Endothelial cell of umbilical vein (primary cell): Measurements from ENCODE around the gene ATP6V0D1. TPM values are rescaled to one million over a fixed set of nuclear protein-coding genes. Genes with fewer than 3 reads are reported as not detected.

Experiments
- BruUV-seq: library from RNA; stranded (reverse); fragments of 400-500 nt; replicated peaks from 2 replicates; lab custom pipeline; 2021; lab: Mats Ljungman, UMichigan
- CTCF ChIA-PET: fragments of 300-600, 350-600 bp; sonication (Branson Sonifier 250); formaldehyde crosslinking; loops from one replicate; lab custom pipeline; 2021; ENCODE audit warnings: antibody characterized with exemption, inconsistent platforms; lab: Charles Lee
- POLR2A ChIA-PET: fragments of 300-600, 350-600 bp; sonication (Branson Sonifier 250); formaldehyde crosslinking; loops from one replicate; lab custom pipeline; 2021; ENCODE audit warnings: antibody characterized with exemption, inconsistent platforms; lab: Charles Lee
- DNase-seq: peaks from one replicate; pipeline ENCODE4 v3.0.0-alpha.2; 2011; ENCODE audit warnings: low read depth, low spot score
- FAIRE-seq: peaks from 2 replicates; lab custom pipeline; 2011; peaks lifted over from hg19 to GRCh38; lab: Jason Lieb, UNC
- H2AFZ ChIP-seq: 2 replicates; pipeline ENCODE4 v1.6.0; 2012; ENCODE audit warnings: low read depth, low read length, control low read depth, inconsistent platforms
- H3K27ac ChIP-seq: 2 replicates; pipeline ENCODE4 v1.5.1; 2011; ENCODE audit warnings: low read depth, mild to moderate bottlenecking, control low read depth, low read length, moderate library complexity; ENCODE audit not compliant: insufficient read depth
- H3K27me3 ChIP-seq, 2 experiments: 2 replicates each; pipeline versions ENCODE4 v1.6.0 to v1.6.1; 2011; ENCODE audit warnings: low read length in 2 of 2, mixed read lengths in 1 of 2; ENCODE audit not compliant: control insufficient read depth in 2 of 2, insufficient read depth in 2 of 2
- H3K36me3 ChIP-seq, 2 experiments: 2 replicates in 1 of 2; 3 replicates in 1 of 2; pipeline ENCODE4 v1.5.1; 2011; ENCODE audit warnings: low read length in 2 of 2, mild to moderate bottlenecking in 1 of 2, moderate library complexity in 1 of 2; ENCODE audit not compliant: control insufficient read depth in 2 of 2, insufficient read depth in 2 of 2; ENCODE audit errors: extremely low read depth in 1 of 2
- H3K4me1 ChIP-seq: 3 replicates; pipeline ENCODE4 v1.5.1; 2011; ENCODE audit warnings: mild to moderate bottlenecking, low read length; ENCODE audit not compliant: control insufficient read depth, insufficient read depth; ENCODE audit errors: extremely low read depth
- H3K4me2 ChIP-seq: 2 replicates; pipeline ENCODE4 v1.6.1; 2011; ENCODE audit warnings: low read length, control low read depth, mixed read lengths; ENCODE audit not compliant: insufficient read depth
- H3K4me3 ChIP-seq, 3 experiments: fragments of 200-600 bp in 1 of 3; sonication (generic), shearing (Covaris generic) in 1 of 3; replicated peaks in 1 of 3; 2 replicates each; pipeline ENCODE4 v1.5.1; 2011 to 2016; ENCODE audit warnings: control low read depth in 3 of 3, low read length in 3 of 3, mild to moderate bottlenecking in 2 of 3, inconsistent platforms in 1 of 3, low read depth in 1 of 3, moderate library complexity in 1 of 3; ENCODE audit not compliant: insufficient read depth in 1 of 3
- H3K79me2 ChIP-seq: 2 replicates; pipeline ENCODE4 v1.6.0; 2012; ENCODE audit warnings: low read length, inconsistent platforms; ENCODE audit not compliant: control insufficient read depth, insufficient read depth
- H3K9ac ChIP-seq: replicated peaks from 2 replicates; pipeline ENCODE3; 2011; ENCODE audit warnings: low read length, control low read depth; ENCODE audit not compliant: insufficient read depth; ENCODE audit errors: extremely low read depth
- H3K9me1 ChIP-seq: replicated peaks from 3 replicates; pipeline ENCODE4 v1.6.0; 2011; ENCODE audit warnings: mild to moderate bottlenecking, low read length; ENCODE audit not compliant: control insufficient read depth, insufficient read depth; ENCODE audit errors: extremely low read depth
- H3K9me3 ChIP-seq: replicated peaks from 2 replicates; pipeline ENCODE4 v1.5.1; 2012; ENCODE audit warnings: low read length, inconsistent platforms; ENCODE audit not compliant: control insufficient read depth, insufficient read depth
- H4K20me1 ChIP-seq: replicated peaks from 2 replicates; pipeline ENCODE3; 2011; ENCODE audit warnings: mild to moderate bottlenecking, low read length; ENCODE audit not compliant: control insufficient read depth, insufficient read depth; ENCODE audit errors: extremely low read depth
- CTCF ChIP-seq, 2 donors: IDR thresholded peaks; 1 replicate in 1 of 2; 2 replicates in 1 of 2; pipeline ENCODE4 v1.5.1; 2011; ENCODE audit warnings: low read length in 2 of 2, mild to moderate bottlenecking in 2 of 2, moderate library complexity in 2 of 2, control low read depth in 1 of 2, inconsistent platforms in 1 of 2, low read depth in 1 of 2; ENCODE audit not compliant: insufficient read depth in 1 of 2; ENCODE audit errors: extremely low read depth in 1 of 2
- EZH2 ChIP-seq: IDR thresholded peaks from 2 replicates; pipeline ENCODE4 v1.6.1; 2012; ENCODE audit warnings: borderline replicate concordance, low read depth, mild to moderate bottlenecking, moderate library complexity, low read length, inconsistent platforms; ENCODE audit not compliant: severe bottlenecking
- FOS ChIP-seq: IDR thresholded peaks from 2 replicates; pipeline ENCODE4 v1.6.1; 2011; ENCODE audit warnings: mild to moderate bottlenecking, low read length, moderate library complexity, borderline replicate concordance; ENCODE audit not compliant: insufficient read depth
- GATA2 ChIP-seq: IDR thresholded peaks from 2 replicates; pipeline ENCODE4 v1.7.0; 2011; ENCODE audit warnings: low read depth, mild to moderate bottlenecking, moderate library complexity, mixed read lengths, low read length; ENCODE audit not compliant: insufficient read length, insufficient read depth
- JUN ChIP-seq: IDR thresholded peaks from 2 replicates; pipeline ENCODE4 v1.6.1; 2011; ENCODE audit warnings: borderline replicate concordance, low read depth; ENCODE audit not compliant: insufficient read length, insufficient read depth
- MAX ChIP-seq: IDR thresholded peaks from 2 replicates; pipeline ENCODE4 v1.6.1; 2011; ENCODE audit not compliant: insufficient read depth, insufficient read length
- MYC ChIP-seq: IDR thresholded peaks from one replicate; pipeline ENCODE4 v1.6.1; 2011; ENCODE audit warnings: mild to moderate bottlenecking, low read depth, low read length
- POLR2A ChIP-seq: IDR thresholded peaks from 2 replicates; pipeline ENCODE4 v1.6.1; 2012; ENCODE audit warnings: low read depth, mild to moderate bottlenecking, control low read depth, low read length
- POLR2AphosphoS5 ChIP-seq: IDR thresholded peaks from 2 replicates; pipeline ENCODE4 v1.6.1; 2012; ENCODE audit warnings: low read depth, mild to moderate bottlenecking, control low read depth, low read length, moderate library complexity; ENCODE audit not compliant: insufficient read depth
- dilution Hi-C: fragments of 300-500 bp; cut with MboI; formaldehyde crosslinking; loops from one replicate; pipeline ENCODE4 v1.15.0; 2019; ENCODE audit warnings: low sequenced_read_pairs; ENCODE audit not compliant: extremely low pct_ligation_motif_present
- intact Hi-C: fragments of 100-400 bp; cut with micrococcal nuclease; formaldehyde crosslinking; loops from one replicate; pipeline ENCODE4 v1.10.0; 2022
- polyA plus RNA-seq, 4 experiments: library from polyadenylated mRNA; depleted of rRNA in 3 of 4; stranded (reverse) in 3 of 4; unstranded in 1 of 4; fragments of >200 nt; gene quantifications; 2 replicates each; pipeline versions ENCODE4 v1.2.1 to v1.2.3, GENCODE V29; 2011 to 2012; ENCODE audit warnings: missing spikeins in 1 of 4
- total RNA-seq: library from RNA; stranded (reverse); gene quantifications from 2 replicates; pipeline ENCODE4 v1.2.3, GENCODE V29; 2021

Gene ATP6V0D1
- total and polyA plus RNA-seq, 2 donors (not counting 3 experiments of a cell fraction or from before 2014, with no cell fraction given) = 82.8 to 232 TPM

GRCh38 chr16:67460168-67460567, 20.8 kb downstream of the ATP6V0D1 start:
- Histone ChIP-seq H3K27ac (no peak overlapping the region), H3K4me2 (no peak overlapping the region), H3K4me1 (peaks cover 13% of the 10 kb centered on the region), H4K20me1 (no peaks in the 10 kb centered on the region), H3K4me3 (no peak overlapping the region), H3K9me1 (no peaks in the 10 kb centered on the region), H3K9ac (no peak overlapping the region), H3K27me3 (no peaks in the 10 kb centered on the region), H3K9me3 (no peaks in the 10 kb centered on the region), H2AFZ (no peak overlapping the region), H3K36me3 (peaks cover 0 to 8% of the 10 kb centered on the region in 2 experiments), H3K79me2 (peaks cover 5% of the 10 kb centered on the region)
- no TSS peak for BruUV-seq
- POLR2A ChIA-PET = no interaction called here
- dilution Hi-C loops (no loop called here), intact Hi-C loops (no loop called here)
- DNase-seq (no peak), FAIRE-seq (no peak)
- TF ChIP-seq MAX (no peak), JUN (no peak), MYC (no peak), GATA2 (no peak), POLR2A (no peak), CTCF (IDR thresholded peaks at IDR 0.05; ENCODE audit: extremely low read depth in 1 of 2, insufficient read depth in 1 of 2, low read depth in 1 of 2, low read length in 2 of 2) (no peak), EZH2 (no peak), POLR2AphosphoS5 (no peak), FOS (no peak)
- CTCF ChIA-PET = interaction anchor here (1.0 to 12.4 kb wide), 4 partner anchors 9 to 35 kb away, joined by 4 to 201 read pairs (median 10); no protein-coding TSS in a partner anchor
